ENCODE measurements around the gene THAP4. TPM values are rescaled to one million over a fixed set of nuclear protein-coding genes. Genes with fewer than 3 reads are reported as not detected.
A peak's percentile ranks its signal among the peaks of the same experiment; 100 is the strongest.

Gene THAP4
- total and polyA plus RNA-seq, 2 of the 13 experiments (the other 11 are each of a cell fraction or from before 2014, with no cell fraction given) = 59.7 to 75.7 TPM

GRCh38 chr2:241653210-241653750 lies 16.3 kb upstream of the THAP4 start (continued):
- TF ChIP-seq, protein P1, sequence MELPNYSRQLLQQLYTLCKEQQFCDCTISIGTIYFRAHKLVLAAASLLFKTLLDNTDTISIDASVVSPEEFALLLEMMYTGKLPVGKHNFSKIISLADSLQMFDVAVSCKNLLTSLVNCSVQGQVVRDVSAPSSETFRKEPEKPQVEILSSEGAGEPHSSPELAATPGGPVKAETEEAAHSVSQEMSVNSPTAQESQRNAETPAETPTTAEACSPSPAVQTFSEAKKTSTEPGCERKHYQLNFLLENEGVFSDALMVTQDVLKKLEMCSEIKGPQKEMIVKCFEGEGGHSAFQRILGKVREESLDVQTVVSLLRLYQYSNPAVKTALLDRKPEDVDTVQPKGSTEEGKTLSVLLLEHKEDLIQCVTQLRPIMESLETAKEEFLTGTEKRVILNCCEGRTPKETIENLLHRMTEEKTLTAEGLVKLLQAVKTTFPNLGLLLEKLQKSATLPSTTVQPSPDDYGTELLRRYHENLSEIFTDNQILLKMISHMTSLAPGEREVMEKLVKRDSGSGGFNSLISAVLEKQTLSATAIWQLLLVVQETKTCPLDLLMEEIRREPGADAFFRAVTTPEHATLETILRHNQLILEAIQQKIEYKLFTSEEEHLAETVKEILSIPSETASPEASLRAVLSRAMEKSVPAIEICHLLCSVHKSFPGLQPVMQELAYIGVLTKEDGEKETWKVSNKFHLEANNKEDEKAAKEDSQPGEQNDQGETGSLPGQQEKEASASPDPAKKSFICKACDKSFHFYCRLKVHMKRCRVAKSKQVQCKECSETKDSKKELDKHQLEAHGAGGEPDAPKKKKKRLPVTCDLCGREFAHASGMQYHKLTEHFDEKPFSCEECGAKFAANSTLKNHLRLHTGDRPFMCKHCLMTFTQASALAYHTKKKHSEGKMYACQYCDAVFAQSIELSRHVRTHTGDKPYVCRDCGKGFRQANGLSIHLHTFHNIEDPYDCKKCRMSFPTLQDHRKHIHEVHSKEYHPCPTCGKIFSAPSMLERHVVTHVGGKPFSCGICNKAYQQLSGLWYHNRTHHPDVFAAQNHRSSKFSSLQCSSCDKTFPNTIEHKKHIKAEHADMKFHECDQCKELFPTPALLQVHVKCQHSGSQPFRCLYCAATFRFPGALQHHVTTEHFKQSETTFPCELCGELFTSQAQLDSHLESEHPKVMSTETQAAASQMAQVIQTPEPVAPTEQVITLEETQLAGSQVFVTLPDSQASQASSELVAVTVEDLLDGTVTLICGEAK (IDR thresholded peaks at IDR 0.05) = no peak
- TF ChIP-seq, protein P1 (CRISPR knock-in tag; IDR thresholded peaks at IDR 0.05) = peak; percentile 76
- TF ChIP-seq NFE2L1 (CRISPR knock-in tag; IDR thresholded peaks at IDR 0.05; ENCODE audit: borderline replicate concordance) = no peak
- TF ChIP-seq ZNF784 (CRISPR knock-in tag; IDR thresholded peaks at IDR 0.05; ENCODE audit: borderline replicate concordance) = no peak
- no peak for TF ChIP-seq ZNF674 (CRISPR knock-in tag; IDR thresholded peaks at IDR 0.05; ENCODE audit: low read depth)
- TF ChIP-seq NR2F1 (CRISPR knock-in tag; IDR thresholded peaks at IDR 0.05) = peak in 1 of 2 experiments; percentile 36; a peak in 1 of 4 replicates
